ENCODE data around the gene PIM1.

PIM1 gene

DNA sequence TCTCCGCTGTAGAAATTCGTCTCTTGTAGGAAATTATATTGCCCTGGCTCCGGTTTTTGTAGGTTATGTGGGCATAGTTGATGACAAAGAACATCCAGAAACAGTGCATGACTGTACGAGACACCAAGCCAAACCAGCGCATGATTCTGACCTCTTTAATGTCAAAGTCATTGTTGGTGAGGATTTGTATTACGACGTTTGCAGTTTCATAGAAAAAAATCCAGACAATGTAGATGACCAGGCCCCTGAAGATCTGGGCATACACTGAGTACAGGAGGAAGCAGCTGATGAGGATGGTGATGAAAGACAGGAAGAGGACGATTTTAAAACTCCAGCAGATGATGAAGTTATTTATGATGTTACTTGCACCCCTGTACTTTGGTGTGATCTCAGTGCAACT, 48.6 kb downstream of the PIM1 start:
- ChIA-PET POLR2A (no interaction called here), CTCF (interaction anchor here (6.4 to 8.2 kb wide), 2 partner anchors 8 to 200 kb away, joined by 42 to 75 read pairs; no protein-coding TSS in a partner anchor)
- TF ChIP-seq CTCF (IDR thresholded peaks at IDR 0.05; ENCODE audit: control extremely low read depth, extremely low read depth, low read depth, missing control alignments), result no peak
- DNase-seq (ENCODE audit: extremely low spot score), result no peak

GRCh38 chr6:37221585-37222124, 51.7 kb downstream of the PIM1 start:
- no peak for DNase-seq (ENCODE audit: extremely low spot score)
- ChIA-PET POLR2A (interaction anchor here (1.1 kb wide), 1 partner anchor 235 kb away, joined by 3 read pairs; the partner anchor contains the start of gene MTCH1), CTCF (interaction anchor here (1.0 to 8.2 kb wide), 4 partner anchors 12 to 203 kb away, joined by 3 to 75 read pairs (median 23); no protein-coding TSS in a partner anchor)
- TF ChIP-seq CTCF (IDR thresholded peaks at IDR 0.05; ENCODE audit: control extremely low read depth, extremely low read depth, low read depth, missing control alignments), result no peak

- TF ChIP-seq CTCF (IDR thresholded peaks at IDR 0.05; ENCODE audit: control extremely low read depth, extremely low read depth, low read depth, missing control alignments), result no peak
- peak; percentile 89 for DNase-seq (ENCODE audit: extremely low spot score)
- ChIA-PET POLR2A (interaction anchor here (1.1 kb wide), 1 partner anchor 236 kb away, joined by 3 read pairs; the partner anchor contains the start of gene MTCH1), CTCF (interaction anchor here (1.0 to 8.2 kb wide), 5 partner anchors 12 to 204 kb away, joined by 3 to 75 read pairs (median 4); no protein-coding TSS in a partner anchor)
These were observed 52.4 kb downstream of the PIM1 start for GRCh38 chr6:37222125-37222967.

GRCh38 chr6:37222992-37223391, 53.0 kb downstream of the PIM1 start:
- CTCF ChIA-PET, result interaction anchor here (1.3 to 8.2 kb wide), 4 partner anchors 13 to 205 kb away, joined by 3 to 75 read pairs (median 23); no protein-coding TSS in a partner anchor
- DNase-seq (ENCODE audit: extremely low spot score), result no peak
- no peak for TF ChIP-seq CTCF (IDR thresholded peaks at IDR 0.05; ENCODE audit: control extremely low read depth, extremely low read depth, low read depth, missing control alignments)
- POLR2A ChIA-PET, result no interaction called here

All from GM10248 (cell line).